ENCODE measurements around the gene TRPC4.

The TRPC4 gene

DNA sequence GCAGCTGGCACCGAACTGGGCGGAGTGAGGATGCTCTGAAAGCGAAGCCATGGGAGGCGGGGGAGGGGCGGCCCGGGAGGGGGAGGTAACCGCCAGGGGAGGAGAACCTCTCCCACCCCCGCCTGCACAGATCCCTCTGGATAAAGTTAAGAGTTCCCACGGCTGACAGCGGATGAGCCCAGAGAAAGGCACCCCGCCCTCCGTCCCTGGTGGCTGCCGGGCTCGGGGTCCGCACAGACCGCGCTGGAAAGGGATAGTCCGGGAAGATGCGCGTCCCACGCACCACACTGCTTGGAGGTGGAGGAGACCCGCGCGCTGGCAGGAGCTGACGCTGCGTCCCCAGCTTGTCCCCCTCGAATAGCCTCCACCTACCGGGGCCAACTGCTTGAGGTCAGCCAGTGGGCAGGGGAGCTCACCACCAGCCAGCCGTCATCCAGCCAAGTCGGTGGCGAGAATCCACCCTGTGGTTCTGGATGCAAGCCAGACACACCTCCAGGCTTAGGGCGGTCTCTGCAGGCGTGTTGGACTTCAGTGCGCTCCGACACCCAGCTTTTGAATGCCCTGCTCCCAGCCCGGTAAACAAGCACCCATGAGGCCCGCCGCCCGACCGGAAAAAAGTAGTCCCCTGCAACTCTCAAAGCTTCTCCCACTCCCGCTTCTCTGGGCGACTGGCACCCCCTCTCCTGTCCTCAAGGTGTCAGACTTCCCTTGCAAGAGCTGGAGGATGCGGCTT, at the start of gene TRPC4:
Gene TRPC4 (minus strand): TSS at position 17 of the 733 bp plus-strand sequence. CDS start 86,439 bp downstream, outside the sequence.
- DNase-seq (ENCODE audit: low read depth in 2 of 2) = no peak

DNA sequence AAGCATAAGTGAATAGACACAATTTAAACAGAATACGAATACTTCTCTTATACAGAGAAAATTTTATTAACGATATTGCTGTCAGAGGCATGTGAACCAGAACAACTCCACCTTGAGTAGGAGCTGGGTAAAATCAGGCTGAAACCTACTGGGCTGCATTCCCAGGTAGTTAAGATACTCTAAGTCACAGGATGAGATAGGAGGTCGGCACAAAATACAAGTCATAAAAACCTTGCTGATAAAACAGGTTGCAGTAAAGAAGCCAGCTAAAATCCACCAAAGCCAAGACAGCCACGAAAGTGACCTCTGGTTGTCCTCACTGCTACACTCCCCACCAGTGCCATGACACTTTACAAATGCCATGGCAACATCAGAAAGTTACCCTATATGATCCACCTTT, 49.2 kb upstream of the TRPC4 start:
- no peak for DNase-seq (ENCODE audit: low read depth in 2 of 2)

DNA sequence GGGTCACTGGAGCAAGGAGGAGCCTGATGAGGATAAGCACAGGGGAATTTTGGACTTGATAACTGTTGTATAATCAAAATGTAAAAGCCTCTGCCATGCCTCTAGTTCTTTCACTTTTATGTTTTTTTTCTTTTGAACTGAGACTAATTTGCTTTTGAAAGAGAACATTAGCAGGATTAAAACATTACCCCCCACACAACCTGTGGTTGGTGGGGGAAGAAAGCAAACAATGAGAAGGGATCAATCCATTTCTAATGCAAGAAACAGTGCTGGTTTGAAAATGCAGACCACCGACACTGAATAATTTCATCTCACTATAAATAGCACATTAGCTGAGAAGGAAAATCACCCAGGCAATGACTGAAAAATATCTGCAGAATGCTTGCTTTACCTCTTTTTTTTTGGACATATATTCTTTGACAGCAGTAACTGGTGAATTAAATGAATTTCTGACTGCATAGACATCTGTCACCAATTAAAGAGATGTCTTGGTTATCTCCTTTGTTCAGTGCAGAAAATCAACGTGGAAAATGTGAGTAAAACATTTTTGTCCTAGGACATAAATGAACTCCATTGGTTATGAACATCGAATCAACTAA, 48.6 kb upstream of the TRPC4 start:
- no peak for DNase-seq (ENCODE audit: low read depth in 2 of 2)

DNA sequence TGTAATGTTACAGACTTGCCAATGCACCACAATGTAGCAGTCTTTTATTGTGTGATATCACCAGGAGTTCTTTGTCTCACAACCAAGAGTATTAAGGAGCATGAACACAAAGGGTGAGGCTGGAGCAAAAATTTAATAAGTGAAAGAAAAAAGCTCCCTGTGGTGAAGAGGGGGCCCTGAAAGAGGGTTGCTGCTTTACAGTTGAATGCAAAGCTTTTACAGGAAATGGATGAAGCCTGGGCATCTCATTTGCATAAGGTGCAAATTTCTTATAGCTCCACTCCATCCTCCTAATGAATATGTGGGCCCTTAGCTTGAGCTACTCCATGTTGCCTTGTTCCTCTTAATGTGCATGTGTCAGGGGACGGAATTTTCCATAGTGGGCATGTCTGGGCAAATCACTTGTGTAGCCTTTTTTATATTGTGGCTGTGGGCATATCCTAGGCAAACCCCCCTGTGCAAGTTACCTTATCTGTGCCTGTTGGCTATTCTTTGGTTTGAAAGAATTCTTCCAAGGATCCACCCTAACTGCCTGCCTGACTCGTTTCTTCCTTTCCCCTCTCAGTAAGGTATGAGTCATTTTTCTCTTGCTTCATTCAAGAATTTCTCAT, 45.3 kb upstream of the TRPC4 start:
- DNase-seq (ENCODE audit: low read depth in 2 of 2) = no peak

DNA sequence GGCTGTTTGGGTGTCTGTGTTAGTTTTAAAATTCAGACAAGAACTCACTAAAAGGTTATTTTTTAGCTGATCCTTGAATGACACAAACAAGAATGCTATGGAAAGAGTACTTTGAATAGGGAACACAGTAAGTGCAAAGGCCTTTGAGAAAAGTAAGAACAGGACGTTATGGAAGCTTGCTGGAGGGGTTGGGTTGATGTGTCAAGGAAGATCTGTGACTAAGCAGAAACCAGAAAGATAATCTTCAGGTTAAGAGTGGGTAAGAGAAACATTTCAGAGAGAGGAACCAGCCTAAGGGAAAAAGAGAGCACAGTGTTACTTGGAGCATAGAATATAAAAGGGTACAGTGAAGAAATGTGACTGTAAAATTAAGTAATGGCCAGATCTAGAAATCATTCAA, 41.2 kb upstream of the TRPC4 start:
- no peak for DNase-seq (ENCODE audit: low read depth in 2 of 2)

DNA sequence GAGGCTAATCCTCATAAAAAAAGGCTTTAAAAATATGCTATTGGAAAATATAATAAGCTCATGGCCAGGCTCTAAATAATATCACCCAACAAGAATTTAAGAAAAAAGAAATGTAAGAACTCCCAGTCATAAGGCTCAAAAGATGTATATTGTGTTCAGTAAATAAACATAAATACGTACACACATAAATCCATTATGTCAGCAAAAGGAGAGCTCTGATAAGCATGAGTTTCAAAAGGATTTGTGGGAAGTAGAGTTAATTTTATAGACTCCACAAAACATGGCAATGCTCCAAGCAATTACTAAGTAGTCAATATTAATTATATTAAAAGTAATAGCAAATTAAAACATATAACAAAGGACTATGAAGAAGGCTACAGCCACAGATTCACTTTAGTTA, 37.3 kb upstream of the TRPC4 start:
- DNase-seq (ENCODE audit: low read depth in 2 of 2) = no peak

DNA sequence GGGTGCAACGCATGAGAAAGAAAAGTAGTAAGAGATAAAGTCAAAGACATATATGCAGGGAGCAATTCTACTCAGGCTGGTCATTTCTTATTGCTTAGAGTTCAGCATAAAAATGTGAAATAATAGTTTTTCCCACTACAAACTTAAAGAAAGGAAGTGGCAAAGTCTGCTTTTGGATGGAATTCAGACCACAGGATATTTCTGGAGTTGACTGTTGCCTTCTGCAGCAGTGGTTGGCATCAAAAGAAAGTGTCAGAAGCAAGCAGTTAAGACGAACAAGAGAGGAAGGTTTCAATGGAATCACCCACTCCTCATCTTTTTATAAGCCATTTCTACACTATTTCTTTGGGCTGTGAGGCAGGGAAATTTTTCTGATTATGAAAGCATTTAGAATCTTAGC, 36.2 kb upstream of the TRPC4 start:
- no peak for DNase-seq (ENCODE audit: low read depth in 2 of 2)

DNA sequence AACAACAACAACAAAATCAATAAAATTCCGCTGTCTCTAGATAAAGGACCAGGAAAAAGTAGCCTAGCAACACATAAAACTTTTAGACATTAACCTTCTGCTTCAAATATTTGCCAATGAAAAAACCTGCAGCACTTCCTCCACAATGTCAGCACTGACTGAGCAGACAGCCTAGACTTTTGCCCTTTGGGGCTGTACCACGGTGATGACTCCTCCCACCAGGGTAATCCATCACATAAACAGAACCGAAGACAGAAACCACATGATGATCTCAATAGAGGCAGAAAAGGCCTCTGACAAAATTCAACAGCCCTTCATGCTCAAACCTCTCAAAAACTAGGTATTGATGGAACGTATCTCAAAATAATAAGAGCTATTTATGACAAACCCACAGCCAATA, 30.2 kb upstream of the TRPC4 start:
- no peak for DNase-seq (ENCODE audit: low read depth in 2 of 2)

DNA sequence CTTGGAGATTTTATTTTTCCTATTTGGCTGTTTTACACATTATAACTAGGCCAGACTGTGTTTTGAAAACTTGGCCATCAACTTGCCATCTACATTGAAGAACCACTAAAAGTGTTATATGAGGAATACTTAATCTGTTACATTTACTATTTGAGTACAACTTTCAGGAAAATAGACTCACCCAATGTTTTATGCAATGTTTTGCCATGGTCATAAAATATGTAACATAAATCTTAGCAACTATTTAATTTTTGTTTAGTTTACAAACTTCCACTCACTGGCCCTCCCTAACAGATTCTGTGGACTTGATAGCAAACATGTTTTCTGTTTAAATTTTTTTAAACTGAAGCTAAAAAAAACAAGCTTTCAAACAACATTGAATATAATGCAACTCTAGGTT, 23.7 kb upstream of the TRPC4 start:
- DNase-seq (ENCODE audit: low read depth in 2 of 2) = no peak

DNA sequence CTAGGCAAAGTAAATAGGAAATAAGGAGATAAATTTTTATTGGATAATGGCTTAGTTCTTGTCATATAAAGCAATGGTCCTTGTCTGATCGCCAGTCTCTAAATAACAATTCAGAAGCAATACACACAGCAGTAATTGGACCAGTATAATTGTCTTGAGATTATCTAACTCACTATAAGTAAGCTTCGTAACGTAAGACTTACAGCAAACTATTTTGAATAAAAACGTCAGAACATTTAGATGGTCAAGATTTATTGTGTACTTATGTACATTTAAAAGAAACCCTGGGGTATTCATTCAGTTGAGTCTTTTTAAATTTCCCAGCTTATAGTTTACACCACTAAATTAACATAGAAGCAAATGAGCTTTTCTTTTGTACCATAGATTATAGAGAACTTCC, 20.2 kb upstream of the TRPC4 start:
- DNase-seq (ENCODE audit: low read depth in 2 of 2) = no peak

DNA sequence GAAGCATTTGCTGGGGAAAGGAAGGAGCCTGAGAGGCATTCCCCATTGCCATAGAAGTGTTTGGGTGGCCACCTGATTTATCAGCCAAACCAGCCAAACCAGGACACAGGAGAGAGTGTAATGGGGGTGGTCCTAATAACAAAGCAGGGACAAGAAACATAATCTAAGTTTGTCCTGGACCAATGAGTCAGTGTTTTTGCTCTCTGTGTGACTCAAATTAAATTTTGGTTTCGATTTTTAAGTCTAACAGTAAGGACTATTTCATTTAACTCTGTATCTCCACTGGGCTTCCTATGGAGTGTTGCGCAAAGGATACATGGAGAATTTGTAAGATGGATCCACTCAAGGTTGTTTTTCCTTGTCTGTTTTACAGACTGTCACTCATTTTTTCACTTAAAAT, 19.5 kb upstream of the TRPC4 start:
- no peak for DNase-seq (ENCODE audit: low read depth in 2 of 2)

DNA sequence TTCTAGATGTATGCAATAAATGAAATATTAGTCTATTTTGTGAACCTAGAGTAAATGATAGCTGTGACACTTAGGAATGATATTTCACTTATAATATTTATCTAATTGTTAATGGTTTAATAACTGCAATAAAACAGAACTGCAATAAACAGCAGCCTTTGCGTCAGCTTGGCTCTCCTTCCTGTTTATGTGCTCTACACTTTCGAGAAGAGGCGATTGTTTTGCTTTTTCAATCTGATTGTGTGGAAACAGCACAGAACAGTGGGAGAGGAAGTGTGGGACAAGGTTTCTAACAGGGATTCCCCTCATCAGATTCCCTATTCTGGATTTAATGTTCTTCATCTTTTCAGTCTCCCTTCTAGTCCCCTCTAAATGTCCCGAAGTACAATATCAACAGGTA, 17.3 kb upstream of the TRPC4 start:
- no peak for DNase-seq (ENCODE audit: low read depth in 2 of 2)

DNA sequence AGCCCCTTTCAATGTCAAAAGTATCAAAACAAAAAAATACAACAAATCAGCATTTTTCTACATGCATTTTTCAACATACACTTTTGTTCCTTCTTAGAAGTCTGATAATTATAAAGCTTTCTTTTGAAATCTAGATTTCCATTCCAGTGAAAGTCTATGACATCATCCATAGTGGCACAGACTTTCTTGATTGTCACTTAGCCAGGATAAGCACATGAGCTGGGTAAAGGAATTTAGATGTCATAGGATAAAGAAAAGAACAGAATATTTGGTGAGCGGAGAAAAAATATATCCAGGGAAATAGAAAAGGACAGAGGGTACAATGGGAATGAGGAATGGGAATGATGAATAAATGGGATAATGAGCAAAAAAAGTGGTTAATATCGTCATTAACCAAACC, 15.1 kb upstream of the TRPC4 start:
- DNase-seq (ENCODE audit: low read depth in 2 of 2) = no peak

DNA sequence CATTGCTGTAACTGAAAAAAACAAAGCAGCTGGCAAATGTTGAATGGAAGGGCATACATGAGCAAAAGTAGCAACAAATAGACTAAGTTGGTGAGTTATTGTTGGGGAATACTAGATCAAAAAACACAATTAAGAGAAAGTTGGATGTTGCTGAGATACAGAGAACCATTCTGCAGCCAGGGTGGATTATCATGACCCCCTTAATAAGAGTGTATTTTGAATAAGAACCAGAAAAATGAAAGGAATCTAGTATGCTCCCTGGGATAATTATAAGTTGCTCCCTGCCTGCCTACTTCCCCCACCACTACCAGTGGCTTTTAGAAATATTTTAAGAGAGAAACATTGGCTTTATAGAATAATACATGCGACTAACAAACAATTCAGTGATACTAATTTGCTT, 14.5 kb upstream of the TRPC4 start:
- DNase-seq (ENCODE audit: low read depth in 2 of 2) = no peak

DNA sequence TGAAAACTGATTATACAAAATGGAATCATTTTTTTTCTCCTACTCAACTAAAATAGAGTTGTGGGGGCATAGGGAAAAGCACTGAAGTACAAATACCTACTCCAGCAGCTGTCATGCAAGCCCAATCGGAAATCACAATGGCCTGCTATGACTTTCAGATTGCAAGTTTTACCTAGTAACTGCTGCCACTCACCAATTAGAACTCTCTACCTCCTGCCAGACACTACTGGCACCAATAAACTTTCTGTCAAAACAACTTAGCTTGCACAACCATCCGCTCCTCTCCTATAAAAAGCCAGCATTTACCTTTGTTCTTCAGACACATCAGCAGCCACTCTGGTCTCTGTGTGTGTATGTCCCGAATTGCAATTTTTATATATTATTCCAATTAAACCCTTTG, 9.3 kb upstream of the TRPC4 start:
- DNase-seq (ENCODE audit: low read depth in 2 of 2) = no peak

DNA sequence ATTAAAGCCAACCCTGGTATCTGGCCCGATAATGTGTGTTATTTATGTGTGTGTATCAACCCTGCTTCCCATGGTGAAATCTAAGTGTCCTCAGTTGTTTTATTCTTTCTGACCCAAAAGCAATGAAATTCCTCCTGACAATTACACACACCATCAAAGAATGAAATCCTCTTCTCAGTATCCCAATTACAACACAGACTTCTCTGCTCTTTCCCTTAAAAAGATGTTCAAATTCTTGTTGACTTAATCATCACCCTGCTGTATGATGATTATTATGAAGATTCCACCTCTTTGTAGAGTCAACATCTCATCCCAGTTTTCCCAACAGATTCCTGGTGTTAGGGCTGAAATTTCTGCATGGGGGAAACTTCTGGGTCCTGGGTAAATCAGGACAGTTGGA, 8.9 kb upstream of the TRPC4 start:
- no peak for DNase-seq (ENCODE audit: low read depth in 2 of 2)

DNA sequence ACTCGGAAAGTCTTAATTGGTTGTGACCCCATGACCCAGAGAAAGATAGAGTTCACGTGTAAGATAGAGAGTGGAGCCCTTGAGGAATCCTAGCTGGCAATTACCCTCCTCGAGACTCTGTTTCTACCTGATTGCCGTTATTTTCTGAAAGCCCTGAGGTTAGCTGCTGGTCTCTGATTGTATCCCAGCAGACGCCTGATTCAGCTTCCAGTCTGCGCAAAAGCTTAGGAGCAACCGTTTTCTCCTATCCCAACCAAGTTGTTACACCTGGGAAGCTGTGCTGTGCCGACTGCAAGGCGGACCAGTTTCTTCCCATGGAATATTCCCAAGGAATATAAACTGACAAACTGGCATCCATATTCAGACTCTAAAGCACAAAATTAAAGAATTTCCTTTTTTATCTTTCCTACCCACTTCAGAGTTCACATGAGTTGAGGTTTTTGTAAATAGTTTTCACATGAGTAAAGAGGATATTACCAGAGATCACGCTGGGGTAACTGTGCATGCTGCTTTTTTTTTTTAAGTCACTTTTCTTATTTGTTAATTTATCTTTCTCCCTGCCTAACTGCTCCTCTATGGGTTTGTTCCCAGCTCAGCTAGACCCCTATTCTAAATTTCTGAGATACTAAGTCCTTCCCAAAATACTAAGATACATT, 1.5 kb upstream of the TRPC4 start:
- no peak for DNase-seq (ENCODE audit: low read depth in 2 of 2)

DNA sequence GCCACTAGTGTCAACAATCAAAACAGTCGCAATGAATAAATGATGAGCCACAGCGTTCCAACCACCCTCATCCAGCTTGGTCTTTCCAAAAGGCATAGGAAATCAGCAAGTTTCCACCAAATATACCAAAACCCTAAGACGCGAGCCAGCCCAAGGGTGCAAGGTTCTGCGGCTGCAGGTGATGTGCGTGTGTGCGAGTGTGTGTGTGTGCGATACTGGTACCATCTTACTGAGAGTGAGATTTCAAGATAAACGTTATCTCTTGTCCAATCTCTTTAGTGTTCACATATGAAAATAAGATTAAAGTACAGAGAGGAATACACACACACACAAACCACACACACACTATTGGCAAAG, 895 bp upstream of the TRPC4 start:
- no peak for DNase-seq (ENCODE audit: low read depth in 2 of 2)

DNA sequence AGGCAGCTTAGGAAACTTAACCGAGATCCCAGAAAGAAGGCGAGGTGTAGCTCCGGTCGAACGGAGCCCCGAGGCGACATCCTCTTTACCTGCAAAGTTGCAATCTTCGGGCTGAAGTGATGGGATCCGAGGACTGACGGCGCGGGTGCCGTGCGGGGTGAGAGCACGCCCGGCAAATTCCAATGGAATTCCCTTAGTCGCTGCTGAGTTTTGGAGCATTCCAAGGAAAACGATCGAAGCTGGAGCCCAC, 141 bp downstream of the TRPC4 start:
- DNase-seq (ENCODE audit: low read depth in 2 of 2) = no peak

DNA sequence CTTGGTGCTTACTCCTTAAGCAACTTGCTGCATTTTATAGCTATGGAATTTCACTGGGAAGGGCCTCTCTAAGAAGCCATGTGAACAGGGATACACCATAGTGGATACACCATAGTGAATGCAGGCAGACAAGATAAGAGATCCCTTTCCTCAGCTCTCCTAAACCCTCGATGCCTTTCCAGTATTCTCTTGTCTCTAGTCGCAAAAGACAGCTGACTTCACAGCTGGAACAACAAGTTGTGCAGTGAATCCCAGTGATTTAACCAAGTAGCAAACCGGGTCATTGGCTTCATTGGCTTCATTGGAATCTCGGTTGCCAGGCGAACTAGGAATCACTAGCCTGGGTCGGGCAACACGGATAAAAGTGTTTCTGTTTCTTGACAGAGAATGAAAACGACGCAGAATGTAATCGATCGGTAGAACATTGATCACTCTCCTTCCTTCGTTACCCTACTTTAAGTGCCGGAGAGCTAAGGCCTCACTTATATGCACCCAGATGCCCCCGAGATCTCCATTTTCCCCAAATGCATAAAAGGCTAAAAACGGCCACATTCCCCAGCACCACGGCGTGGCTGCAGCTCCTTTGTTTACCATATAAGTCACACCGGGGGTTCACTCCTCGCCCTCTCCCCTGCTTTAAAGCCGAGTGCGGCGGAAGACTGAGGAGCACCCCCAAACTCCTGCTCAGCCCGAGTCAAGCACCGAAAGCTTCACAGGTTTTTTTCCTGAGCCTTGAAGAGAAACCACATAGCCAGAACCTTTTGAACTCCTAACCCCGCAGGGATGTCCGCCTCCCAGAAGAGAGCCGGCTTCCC, 674 bp downstream of the TRPC4 start:
- no peak for DNase-seq (ENCODE audit: low read depth in 2 of 2)

DNA sequence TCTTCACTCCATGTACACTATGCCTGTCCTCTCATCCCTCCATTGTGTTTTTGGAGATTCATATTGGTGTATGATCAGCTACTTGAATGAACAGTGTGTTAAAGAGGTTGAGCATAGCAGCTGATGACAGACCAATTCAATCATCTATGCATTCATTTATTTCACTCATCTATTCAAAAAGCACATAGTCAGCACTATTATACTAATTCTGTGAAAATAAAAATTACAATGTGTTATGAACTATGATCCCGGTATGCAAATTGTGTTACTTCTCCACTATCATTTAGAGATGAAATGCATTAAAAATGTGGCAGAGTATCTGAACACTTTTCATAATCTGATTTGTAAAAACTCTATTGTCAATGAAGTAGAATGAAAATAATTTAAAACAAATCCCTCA, 5.9 kb downstream of the TRPC4 start:
- no peak for DNase-seq (ENCODE audit: low read depth in 2 of 2)

DNA sequence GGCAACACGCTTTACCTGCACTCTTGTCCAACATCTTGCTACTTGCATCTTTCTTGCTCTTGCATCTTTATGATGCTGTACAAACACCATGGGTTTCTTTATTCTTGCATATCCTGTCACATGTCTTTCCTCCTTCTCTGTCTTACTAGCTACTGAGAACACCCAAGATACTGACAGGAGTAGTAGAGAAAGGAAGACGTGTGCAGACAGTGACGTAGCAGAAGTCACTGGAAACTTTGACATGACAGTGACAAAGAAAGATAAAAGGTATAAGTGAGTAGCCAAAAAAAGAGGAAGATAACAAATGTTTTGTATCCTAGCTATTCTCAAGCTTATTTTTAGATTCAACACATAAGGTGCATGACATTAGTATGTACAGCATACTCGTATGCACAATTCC, 34.2 kb downstream of the TRPC4 start:
- DNase-seq (ENCODE audit: low read depth in 2 of 2) = no peak

DNA sequence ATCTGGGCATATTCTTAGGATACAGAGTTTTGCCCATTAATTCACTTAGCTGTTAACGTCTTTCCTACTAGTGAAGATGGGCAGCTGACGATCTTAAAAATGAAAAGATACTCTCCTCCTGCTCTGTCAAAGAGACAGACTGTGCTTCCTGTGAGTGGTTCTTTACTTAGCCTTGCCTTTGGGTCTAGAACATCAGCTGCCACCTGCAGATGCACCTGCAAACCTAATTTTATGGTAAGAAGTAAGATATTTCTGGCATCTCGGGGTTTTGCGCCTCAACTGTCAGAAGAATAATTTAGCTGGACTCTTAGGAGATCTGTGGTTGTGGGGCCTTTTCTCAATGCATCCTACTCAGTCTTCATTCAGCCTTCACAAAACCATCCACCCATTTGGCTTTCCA, 36.2 kb downstream of the TRPC4 start:
- no peak for DNase-seq (ENCODE audit: low read depth in 2 of 2)
